GM18867 (cell line): Measurements from ENCODE around the gene UBE2H.
"Not testable (repeated sequence)": the region's sequence is repeated elsewhere in the genome, so short reads cannot be mapped to it uniquely, and the experiment has no call there.

ENCODE experiments used
- ATAC-seq: cut with Tn5 transposase; IDR thresholded peaks from one replicate; pipeline ENCODE4 v1.9.1; 2021; ENCODE audit warnings: mild to moderate bottlenecking, moderate library complexity; ENCODE audit not compliant: unreplicated experiment

The UBE2H gene

DNA sequence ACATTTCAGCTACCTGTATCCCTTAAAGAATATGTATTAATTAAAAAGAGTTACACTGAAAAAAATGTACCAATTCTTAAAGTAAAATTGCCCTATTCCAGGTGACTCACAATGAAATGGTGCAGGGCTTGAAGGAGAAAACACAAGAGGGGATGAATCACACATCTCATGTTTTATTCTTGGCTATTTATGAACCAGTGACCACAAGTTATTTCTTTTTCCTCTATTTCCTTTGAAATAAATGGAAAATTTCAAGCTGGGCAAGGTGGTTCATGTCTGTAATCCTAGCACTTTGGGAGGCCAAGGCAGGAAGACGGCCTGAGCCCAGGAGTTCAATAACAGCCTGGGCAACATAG is 106.8 kb downstream of the UBE2H start:
- ATAC-seq = no peak

DNA sequence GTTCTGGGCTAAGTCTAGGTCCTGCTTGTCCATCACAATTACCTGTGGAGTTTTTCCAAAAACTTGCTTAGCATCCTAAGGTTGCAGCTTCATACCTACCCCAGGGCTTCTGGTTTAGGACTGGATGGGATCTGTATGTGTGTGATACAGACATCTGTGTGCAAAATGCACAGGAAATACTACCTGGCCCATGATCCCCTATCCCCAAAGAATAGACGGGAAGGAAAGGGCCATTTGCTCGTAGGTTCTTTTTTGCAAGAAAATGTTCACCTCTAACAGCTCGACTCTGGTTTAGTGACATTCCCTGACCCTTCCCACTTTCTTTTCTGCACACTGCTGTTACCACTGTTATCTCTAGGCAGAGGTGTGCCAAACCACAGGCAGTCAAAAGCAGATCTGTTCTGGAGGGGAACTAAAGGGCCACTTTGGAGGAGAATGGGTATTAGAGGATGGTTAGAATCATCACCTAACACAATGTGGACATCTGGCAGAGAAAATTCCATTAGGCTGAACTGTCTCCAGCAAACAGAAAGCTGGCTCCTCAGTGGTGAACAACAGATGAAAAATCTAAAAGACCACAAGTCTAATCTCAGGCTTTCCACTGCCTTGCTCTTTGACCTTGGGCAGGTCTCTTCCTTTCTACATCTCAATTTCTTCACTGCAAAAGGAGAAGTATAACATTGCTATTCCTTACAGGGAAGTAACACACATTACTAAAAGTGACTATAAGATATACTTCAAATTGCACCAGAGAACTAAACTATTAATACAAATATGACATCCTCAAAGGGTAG is 107.4 kb downstream of the UBE2H start:
- ATAC-seq = no peak

DNA sequence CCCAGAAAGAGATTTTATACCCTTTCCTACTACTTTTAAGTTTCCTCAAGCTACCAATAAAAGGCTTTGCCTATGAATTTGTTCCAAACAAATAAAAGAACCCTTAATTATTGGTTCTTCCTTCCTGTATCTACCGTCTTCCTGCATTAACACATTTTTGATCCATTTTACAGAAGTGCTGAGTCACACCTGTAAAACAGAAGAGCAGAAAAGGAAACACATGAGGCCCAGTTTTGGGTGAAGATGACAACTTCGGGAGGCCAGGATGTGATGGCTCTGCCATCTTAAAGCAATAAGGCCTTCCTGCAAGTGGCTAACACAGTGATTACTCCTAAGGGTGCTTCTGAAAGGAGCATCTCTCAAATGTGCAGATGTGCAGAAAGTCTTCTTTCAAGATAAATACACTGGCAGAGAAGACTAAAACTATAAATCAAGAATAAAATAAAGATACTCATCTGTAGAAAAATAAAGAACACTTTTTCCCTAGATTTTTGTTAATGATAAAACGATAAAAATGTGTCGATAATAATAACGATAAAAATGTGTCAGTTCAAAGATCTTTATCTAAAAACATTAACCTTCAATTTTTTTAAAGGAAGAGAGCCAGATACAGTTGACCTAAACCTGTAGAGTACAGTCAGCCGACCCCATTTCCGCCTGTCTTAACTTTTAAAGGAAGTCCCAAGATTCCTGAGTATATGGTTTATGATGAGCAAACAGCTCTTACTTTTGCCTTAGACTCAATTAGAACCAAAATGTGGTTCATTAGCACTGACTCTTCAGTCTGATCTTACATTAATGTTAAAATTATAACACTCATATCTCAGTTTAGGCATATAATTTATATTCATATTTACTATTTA is 108.6 kb downstream of the UBE2H start:
- no peak for ATAC-seq

DNA sequence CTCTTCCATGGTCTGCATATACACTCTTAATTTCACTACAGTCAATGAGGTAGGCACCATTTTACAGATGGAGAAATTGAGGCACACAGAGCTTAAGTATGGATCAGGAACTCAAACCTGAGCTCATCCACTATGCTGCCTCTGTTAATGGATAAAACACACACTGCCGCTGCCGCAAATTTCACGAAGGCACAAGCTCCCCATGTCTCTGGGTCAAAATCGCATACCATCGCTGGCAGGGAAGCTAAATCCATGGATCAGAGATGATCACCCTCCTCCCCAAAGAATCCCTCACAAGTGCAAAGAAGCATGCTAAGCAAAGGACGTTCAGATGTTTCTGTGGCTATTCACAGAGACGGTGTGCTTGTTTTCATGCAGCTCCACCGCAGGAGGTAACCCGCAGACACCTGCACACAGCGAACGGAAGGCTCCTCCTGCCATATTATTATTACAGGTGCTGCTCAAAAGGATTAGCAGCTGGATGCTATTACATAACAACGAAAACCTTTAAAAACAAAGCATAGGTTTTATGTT is 109.3 kb downstream of the UBE2H start:
- ATAC-seq = no peak

DNA sequence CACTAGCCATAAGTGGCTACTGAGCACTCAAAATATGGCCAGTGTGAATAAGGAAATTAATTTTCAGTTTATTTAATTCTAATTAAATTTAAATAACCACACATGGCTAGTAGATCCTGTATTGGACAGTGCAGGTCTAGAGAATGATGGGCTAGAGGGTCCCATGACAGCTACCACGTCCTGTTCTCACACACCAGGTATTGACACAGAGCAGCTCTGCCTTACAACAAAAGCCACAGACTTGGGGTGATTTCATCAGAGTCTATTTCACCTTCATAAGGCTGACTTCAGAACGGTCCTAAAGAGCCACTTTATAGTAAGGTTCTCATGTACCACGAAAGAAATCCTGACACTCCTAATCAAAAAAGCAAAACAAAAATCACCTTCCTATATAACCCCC is 111.3 kb downstream of the UBE2H start:
- ATAC-seq = no peak

DNA sequence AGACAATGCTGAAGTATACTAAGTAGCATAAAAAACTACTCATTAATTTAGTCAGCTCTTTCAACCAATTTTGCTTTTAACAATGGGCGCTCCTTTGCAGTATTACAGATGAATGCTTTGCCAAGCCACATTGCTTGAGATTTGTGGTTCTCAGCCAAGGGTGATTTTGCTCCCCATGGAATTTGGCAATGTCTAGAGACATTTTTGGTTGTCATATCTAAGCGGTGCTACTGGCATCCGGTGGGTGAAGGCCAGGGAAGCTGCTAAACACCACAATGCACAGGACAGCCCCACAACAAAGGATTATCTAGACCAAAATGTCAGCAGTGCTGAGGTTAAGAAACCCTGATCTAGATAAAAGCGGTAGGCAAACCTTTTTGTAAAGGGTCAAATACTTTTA is 112.0 kb downstream of the UBE2H start:
- ATAC-seq = no peak

DNA sequence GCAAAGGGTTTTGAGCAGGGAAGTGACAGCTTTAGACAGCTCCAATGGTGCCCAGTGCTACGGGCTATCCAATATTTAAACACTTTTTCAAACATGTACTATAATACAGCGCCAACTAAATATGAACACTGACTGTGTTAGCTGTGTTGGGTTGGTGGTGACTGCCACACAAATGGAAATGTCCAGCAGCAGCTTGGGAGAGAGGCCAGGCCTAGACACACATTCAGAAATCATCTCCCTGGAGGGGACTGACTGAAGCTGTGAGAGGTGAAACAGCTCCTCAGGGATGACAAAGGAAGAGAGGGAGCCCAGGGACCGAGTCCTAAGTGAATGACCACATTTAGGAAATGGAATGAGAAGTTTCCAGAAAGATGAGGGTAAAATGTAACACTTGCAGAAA is 115.8 kb downstream of the UBE2H start:
- ATAC-seq = no peak

DNA sequence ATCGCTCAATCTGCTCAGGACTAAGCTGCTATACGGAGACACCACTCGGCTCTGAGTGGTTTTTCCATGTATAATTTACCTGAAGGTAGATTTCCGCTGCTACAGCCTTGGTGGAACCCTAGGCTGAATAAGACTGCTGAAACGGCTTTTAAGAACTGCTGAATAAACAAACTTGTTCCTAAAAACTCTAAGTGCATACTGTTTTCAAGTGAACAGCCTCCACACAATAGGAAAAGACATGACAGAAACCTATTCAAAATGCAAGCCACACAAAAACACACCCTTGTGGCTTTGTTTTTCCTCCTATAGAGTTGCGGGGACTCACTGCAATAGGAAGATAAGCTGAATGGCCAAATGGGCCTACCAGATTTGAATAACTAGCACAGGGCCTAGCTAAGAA is 117.2 kb downstream of the UBE2H start:
- no peak for ATAC-seq

DNA sequence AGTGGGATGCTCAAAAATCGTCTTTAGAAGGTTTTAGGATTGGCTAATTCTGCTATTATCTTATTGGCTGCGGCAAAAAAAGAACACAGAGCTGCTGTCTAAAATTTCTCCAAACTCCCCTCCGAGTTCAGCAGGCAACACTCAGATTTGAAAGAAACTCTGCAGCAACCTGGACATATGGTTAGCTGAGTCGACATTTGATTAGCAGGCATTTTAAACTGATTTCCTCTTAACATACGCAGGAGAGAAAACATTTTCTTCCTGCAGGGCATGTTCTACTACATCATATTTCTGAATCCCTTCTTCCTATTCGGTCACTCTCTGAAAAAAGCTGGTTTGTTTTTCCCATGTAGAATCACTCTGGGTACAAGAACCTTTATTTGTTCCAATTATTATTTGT is 119.4 kb downstream of the UBE2H start:
- not testable (repeated sequence) for ATAC-seq

DNA sequence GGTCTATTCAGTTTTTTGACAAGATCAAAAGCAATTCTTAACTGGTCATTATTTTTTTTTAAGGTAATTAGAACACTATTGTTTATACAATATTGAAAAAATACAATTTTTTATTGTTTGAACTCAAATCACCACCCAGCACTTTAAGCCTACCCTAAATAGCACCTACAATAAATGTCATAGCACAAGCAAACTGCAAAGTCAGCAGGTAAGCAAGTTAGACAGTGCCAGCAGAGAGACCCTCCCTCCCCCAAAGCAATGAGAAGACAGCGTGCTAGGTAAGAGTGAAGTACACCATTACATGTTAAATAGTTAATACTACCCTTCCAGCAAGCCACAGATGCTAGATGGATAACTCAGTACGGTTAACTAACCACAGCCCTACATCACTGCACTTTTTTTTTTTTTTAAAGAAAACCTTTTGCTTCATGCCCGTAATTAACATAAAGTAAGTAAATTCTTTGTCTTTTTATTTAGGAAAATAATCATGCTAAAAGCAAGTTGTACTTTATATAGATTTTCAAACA is 120.0 kb downstream of the UBE2H start:
- ATAC-seq = no peak

DNA sequence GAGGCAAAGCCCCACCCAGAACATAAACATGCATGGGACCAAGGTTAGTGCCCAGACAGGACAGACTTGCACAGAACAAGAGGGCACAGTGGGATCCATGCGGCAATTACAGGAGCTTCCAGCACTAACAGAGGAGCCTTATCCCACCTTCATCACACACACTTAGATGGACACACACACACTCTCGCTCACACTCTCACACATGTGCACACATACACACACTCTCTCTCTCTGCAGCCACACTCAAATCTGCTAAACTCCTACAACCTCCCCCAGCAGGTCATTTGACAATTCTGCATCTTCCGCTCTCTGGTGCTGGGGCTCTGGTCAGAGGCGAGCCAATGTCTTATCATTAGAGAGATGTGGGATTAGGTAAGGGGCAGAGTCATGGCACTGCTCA is 120.5 kb downstream of the UBE2H start:
- no peak for ATAC-seq

DNA sequence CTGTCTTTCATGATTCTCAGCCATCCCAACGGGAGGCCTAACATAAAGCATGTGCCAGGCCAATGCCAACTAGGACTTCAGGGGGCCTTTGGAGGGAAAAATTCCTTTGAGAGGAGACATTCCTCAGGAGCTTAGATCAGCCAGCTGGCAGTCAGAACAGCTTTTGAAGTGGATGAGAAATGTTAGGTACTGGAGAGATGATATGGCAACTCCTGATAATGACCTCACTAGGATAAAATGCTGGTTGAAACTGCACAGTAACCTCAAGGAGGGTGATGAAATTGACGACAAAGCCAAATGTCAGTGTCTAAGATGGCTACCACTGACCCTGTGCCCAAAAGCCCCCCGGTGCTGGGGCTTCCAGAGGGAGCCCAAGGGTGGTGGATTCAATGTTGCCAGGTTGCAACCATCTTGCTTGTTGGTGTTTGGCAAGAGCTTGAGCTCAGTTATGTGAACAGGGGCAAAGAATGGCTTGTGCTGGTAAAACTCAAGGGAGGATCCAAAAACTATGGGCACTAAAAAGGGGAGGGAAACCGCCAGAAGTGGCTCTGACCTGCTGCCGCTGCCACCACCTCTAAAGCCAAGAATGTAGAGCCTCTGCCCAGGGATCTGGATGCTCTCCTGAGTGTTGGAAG is 121.2 kb downstream of the UBE2H start:
- ATAC-seq = no peak

DNA sequence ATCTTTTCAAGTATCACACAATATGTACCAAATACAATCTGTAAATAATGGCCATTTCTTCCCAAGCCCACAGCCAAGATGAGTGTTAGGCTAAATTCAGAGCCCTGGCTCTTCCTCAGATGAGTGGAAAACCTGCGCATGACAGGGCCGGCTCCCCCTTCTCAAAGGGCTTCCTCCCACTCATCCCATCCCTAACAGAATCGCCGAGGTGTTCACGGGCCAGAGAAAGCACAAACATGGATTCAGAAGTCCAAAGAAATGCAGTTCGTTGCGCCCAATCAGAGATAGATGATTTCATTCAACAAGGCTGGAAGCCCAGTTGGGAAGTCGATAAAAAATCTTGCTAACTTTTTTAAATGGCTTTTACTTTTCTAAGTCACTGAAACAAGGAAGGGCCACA is 121.8 kb downstream of the UBE2H start:
- no peak for ATAC-seq

DNA sequence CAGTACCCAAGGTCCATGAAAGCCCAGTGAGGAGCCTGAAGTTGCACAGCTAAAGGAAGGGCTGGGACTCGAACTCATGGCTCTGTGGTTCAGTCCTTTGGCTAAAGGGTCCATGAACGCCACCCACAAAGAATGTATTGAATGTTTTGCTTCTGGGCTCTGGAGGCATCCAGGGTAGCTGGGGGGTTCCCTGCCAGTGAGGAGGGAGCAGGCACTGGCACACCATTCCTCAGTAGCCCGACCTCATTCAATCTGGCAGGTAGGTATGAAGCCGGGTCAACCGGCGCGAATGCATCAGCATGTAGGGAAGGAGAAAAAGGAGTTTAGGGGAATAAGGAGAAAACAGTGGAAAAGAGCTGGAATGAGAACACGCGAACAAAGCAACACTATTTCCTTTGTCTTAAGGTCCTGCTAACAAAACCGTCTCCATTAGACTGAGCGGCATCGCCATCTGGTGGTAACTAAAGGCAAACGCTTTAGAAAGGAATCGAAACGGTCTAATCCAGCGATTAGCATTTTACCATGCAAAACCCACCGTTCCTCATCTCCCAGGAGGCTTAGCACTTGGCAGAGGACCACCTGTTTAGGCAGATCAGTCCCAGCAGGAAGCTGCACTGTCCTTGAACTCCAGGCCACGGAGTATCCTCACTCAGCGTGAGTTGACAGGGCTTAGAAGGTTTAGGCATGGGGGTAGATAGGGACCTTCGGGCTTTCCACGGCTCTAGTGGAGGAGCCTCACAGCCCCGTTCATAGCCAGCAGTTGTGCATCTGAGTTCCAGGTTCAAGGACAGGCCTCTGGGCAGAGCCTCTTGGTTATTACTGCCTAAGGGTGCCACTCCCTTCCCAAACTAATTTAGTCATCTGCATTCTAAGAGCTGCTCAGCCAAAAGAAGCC is 122.8 kb downstream of the UBE2H start:
- ATAC-seq = no peak

DNA sequence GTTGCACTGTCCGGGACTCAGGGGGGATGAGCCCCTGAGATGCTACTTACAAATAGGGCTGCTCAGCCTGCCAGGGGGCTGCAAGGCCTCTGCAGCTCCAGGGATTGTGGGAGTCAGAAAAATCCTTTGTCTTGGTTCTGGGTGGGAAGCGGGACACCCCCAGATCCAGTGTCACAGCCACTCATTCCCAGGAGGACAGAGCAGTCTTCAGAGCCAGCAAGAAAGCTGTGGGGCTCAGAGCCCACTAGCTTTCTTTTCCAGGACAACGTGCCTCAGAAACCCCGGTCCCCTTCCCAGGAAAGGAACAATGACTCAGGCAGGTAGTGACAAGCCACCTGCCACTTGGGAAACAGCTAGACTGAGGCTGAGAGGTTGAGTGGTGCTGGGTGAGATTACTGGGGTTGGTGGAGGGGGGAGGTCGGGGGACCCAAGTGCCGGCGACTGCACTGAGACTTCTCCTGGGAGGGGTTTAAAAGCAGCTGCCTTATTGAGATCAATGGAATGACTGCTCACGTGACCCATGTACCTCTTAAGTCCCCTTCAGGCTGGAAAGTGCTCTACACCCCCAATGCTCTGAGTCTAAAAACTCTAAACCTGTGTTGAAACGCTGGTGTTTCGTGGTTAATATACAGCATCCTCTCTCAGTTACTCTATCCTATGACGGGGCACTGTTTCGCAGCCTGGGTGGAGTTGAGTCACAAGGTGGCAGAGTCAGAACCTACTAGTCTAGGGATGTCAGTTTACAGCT is 123.6 kb downstream of the UBE2H start:
- ATAC-seq = no peak

DNA sequence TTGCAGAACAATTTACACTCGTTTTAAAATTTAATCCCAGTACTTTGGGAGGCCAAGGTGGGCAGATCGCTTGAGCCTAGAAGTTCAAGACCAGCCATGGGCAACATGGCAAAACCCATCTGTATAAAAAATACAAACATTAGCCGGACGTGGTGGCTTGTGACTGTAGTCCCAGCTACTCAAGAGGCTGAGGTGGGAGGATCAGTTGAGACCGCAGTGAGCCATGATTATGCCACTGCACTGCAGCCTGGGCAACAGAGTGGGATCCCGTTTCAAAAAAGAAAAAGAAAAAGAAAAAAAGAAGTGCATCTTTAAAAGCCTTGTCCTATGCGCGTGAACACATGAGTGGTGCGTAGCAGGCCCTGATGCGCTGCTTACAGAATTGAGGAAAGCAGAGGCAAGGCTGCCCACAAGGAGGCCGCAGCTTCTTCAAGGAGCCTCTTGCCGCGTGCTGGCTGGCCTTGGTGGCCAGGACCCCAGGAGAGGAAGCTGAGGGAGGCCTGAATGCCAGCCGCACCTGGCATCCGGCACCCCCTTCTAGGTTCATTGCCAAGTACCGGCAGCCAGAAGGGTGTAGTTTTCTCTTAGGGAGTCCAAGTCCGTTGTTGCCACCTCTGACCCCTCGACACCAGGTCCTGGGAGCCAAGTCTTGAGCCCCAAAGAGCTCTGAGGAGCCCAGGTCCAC is 124.5 kb downstream of the UBE2H start:
- no peak for ATAC-seq

DNA sequence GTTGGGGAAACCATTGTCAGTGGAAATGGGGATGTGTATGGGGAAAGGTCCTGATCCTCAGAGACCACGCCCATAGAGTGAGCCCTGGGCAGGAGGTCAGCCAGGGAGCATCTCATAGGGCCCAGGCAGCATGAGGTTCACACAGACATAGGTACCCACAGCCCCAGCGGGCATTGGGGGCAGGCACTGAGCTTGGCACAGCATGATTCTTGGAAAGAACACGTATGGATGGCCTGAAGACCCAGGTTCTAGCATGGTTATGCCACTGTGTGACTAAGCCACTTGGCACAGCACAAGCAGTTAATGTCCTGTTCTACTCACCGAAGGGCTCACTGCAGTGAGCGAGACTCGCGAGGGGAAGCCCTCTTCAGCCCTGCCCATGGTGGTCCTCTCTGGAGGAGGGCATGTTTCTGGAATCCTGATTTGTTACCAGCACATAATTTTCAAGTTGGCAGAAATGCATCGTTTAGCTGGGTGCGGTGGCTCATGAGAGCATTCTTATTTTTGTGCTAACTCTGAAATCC is 125.2 kb downstream of the UBE2H start:
- no peak for ATAC-seq

DNA sequence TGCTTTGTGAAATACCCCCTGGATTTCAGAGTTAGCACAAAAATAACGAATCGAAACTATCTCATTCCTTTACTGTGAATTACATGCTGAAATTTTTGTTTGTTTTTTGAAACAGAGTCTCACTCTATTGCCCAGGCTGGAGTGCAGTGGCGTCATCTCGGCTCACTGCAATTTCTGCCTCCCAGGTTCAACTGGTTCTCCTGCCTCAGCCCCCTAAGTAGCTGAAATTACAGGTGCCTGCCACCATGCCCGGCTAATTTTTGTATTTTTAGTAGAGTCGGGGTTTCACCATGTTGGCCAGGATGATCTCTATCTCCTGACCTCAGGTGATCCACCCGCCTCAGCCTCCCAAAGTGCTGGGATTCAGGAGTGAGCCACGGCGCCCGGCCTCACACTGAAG is 125.9 kb downstream of the UBE2H start:
- not testable (repeated sequence) for ATAC-seq
